Osteocyte (in vitro differentiated cells): ENCODE data around the gene TUT7. TPM values are rescaled to one million over a fixed set of nuclear protein-coding genes. Genes with fewer than 3 reads are reported as not detected.

Experiments
- DNase-seq: peaks from one replicate; pipeline ENCODE4 v3.0.0; 2021; ENCODE audit warnings: mixed read lengths; ENCODE audit not compliant: unreplicated experiment; ENCODE audit errors: extremely low spot score
- H3K27ac Mint-ChIP-seq: one replicate; pipeline ENCODE4 v1.8.0; 2021; ENCODE audit warnings: mild to moderate bottlenecking, mixed read lengths; ENCODE audit not compliant: unreplicated experiment
- H3K27me3 Mint-ChIP-seq: one replicate; pipeline ENCODE4 v1.8.0; 2021; ENCODE audit warnings: mixed read lengths; ENCODE audit not compliant: unreplicated experiment
- H3K36me3 Mint-ChIP-seq: one replicate; pipeline ENCODE4 v1.8.0; 2021; ENCODE audit warnings: mixed read lengths; ENCODE audit not compliant: unreplicated experiment
- H3K4me1 Mint-ChIP-seq: one replicate; pipeline ENCODE4 v1.8.0; 2021; ENCODE audit warnings: mixed read lengths; ENCODE audit not compliant: unreplicated experiment
- H3K4me3 Mint-ChIP-seq: one replicate; pipeline ENCODE4 v1.8.0; 2021; ENCODE audit warnings: mild to moderate bottlenecking, moderate library complexity, mixed read lengths; ENCODE audit not compliant: unreplicated experiment
- H3K9me3 Mint-ChIP-seq: one replicate; pipeline ENCODE4 v1.8.0; 2021; ENCODE audit warnings: mixed read lengths; ENCODE audit not compliant: unreplicated experiment
- total RNA-seq: library from RNA; stranded (reverse); gene quantifications from 2 replicates; pipeline ENCODE4 v1.2.1, GENCODE V29; 2021
- TF ChIP-seq, protein P1 (sequence below): fragments of 200-600 bp; sonication (generic); IDR thresholded peaks from 2 replicates; pipeline ENCODE4 v1.5.0; 2021; ENCODE audit warnings: antibody characterized with exemption, mild to moderate bottlenecking, moderate library complexity

TUT7 gene
- total RNA-seq, 1 donor from 2014 or later = 24.8 TPM

- DNase-seq = no peak
- Mint-ChIP-seq H3K27me3 (peaks cover 8% of the 10 kb centered on the region), H3K9me3 (no peaks in the 10 kb centered on the region), H3K36me3 (peaks cover 6% of the 10 kb centered on the region), H3K4me3 (no peak overlapping the region), H3K4me1 (peaks cover 29% of the 10 kb centered on the region), H3K27ac (no peak overlapping the region)
- TF ChIP-seq, protein P1, sequence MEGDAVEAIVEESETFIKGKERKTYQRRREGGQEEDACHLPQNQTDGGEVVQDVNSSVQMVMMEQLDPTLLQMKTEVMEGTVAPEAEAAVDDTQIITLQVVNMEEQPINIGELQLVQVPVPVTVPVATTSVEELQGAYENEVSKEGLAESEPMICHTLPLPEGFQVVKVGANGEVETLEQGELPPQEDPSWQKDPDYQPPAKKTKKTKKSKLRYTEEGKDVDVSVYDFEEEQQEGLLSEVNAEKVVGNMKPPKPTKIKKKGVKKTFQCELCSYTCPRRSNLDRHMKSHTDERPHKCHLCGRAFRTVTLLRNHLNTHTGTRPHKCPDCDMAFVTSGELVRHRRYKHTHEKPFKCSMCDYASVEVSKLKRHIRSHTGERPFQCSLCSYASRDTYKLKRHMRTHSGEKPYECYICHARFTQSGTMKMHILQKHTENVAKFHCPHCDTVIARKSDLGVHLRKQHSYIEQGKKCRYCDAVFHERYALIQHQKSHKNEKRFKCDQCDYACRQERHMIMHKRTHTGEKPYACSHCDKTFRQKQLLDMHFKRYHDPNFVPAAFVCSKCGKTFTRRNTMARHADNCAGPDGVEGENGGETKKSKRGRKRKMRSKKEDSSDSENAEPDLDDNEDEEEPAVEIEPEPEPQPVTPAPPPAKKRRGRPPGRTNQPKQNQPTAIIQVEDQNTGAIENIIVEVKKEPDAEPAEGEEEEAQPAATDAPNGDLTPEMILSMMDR = no peak
Observed at GRCh38 chr9:86355814-86356213, 1.6 kb upstream of the TUT7 start.

DNA sequence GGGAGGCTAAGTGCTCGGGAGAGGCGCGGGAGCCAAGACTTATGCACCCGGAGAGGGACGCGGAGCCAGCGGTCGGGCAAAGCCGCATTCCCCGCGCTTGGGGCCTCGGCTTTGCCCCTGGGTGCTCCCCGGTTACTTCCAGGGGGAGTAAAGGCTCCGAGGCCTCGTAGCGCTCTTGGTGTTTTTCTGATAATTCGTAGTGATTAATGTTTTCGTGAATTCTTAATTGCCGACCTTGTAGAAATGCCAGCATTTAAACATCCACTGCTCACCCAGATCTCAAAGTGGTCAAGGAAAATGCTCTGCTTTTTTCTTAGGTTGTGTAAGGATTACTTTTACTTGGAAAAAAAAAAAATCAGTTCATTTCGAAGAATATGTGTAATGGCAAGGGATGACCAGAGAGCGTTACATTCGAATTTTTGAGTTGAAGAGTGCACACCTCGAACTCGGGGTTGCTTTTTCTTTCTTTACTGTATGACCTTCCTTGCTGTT, 654 bp upstream of the TUT7 start:
- no peak for DNase-seq

DNA sequence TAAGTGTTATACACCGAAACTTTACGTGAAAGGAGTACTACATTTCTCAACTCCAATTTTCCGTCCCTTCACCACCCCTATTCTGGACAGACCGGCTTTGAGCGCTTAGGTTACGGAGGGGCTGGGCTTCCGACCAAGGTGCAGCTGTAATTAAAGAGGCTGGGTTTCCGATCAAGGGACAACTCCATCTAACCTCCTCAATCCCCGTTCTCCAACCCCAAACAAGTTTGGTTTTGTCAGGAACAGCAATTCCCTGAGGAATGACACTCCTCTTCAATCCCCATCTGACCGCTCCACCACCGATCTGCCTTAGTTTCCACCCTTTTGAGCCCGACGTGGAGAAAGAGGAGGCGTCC, 577 bp downstream of the TUT7 start:
- Mint-ChIP-seq H3K4me3 (peak overlapping the region; percentile 92), H3K27ac (peak overlapping the region; percentile 98), H3K36me3 (peaks cover 12% of the 10 kb centered on the region), H3K9me3 (no peaks in the 10 kb centered on the region), H3K4me1 (peaks cover 38% of the 10 kb centered on the region), H3K27me3 (no peaks in the 10 kb centered on the region)
- TF ChIP-seq, protein P1 = no peak
- DNase-seq = no peak

More for the DNA sequence above, 654 bp upstream of the TUT7 start:
- Mint-ChIP-seq H3K27ac (peak overlapping the region; percentile 93), H3K4me1 (peaks cover 30% of the 10 kb centered on the region), H3K4me3 (peak overlapping the region; percentile 86), H3K27me3 (no peaks in the 10 kb centered on the region), H3K9me3 (no peaks in the 10 kb centered on the region), H3K36me3 (peaks cover 6% of the 10 kb centered on the region)
- TF ChIP-seq, protein P1 = peak; percentile 13

DNA sequence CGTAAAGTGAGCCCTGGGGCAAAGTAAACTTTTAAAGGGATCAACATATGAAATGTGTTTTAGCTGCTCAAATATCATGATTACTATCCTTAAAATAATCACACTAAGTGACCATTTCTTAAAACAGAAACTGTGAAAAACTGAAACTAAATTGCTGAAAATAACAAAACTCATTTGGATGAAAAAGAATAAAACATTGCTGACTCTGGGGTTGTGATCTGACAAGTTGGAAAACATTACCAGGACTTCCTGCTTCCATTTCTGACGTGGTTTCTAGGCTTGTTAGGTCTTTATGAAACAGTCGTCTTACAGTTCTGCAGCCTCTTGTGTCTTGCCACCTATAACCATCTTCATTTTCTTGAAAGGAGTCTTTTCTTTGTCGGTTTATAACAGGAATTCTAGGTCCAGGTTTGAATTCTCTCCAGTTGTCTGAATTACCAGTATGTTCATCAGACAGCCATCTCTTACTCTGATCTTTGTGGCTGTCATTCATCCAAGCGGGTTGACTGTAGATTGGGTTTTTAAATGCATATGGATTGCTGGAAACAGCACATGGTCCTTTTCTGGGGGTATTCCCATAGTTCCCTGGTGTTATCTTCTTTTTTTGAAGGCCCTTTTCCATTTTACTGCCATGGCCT, 1.7 kb downstream of the TUT7 start:
- H3K4me3 Mint-ChIP-seq = peak overlapping the region; percentile 92
- TF ChIP-seq, protein P1 = no peak
- no peaks in the 10 kb centered on the region for H3K9me3 Mint-ChIP-seq
- no peaks in the 10 kb centered on the region for H3K27me3 Mint-ChIP-seq
- H3K27ac Mint-ChIP-seq = no peak overlapping the region
- peaks cover 19% of the 10 kb centered on the region for H3K36me3 Mint-ChIP-seq
- no peak for DNase-seq
- peaks cover 45% of the 10 kb centered on the region for H3K4me1 Mint-ChIP-seq

- peaks cover 49% of the 10 kb centered on the region for H3K4me1 Mint-ChIP-seq
- no peaks in the 10 kb centered on the region for H3K27me3 Mint-ChIP-seq
- H3K4me3 Mint-ChIP-seq = peak overlapping the region; percentile 52
- TF ChIP-seq, protein P1 = no peak
- no peak for DNase-seq
- peaks cover 19% of the 10 kb centered on the region for H3K36me3 Mint-ChIP-seq
- H3K27ac Mint-ChIP-seq = no peak overlapping the region
- H3K9me3 Mint-ChIP-seq = no peaks in the 10 kb centered on the region
Observed at GRCh38 chr9:86351880-86352279, 2.3 kb downstream of the TUT7 start.
